ENCODE results near the gene LIPK.
"Not testable (repeated sequence)": the region's sequence is repeated elsewhere in the genome, so short reads cannot be mapped to it uniquely, and the experiment has no call there.

DNA sequence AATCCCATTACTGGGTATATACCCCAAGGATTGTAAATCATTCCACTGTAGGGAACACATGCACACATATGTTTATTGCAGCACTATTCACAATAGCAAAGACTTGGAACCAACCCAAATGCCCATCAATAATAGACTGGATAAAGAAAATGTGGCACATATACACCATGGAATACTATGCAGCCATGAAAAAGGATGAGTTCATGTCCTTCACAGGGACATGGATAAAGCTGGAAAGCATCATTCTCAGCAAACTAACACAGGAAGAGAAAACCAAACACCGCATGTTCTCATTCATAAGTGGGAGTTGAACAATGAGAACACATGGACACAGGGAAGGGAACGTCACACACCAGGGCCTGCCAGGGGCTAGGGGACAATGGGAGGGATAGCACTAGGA lies 42.9 kb upstream of the LIPK start:
- TF ChIP-seq, protein P1, sequence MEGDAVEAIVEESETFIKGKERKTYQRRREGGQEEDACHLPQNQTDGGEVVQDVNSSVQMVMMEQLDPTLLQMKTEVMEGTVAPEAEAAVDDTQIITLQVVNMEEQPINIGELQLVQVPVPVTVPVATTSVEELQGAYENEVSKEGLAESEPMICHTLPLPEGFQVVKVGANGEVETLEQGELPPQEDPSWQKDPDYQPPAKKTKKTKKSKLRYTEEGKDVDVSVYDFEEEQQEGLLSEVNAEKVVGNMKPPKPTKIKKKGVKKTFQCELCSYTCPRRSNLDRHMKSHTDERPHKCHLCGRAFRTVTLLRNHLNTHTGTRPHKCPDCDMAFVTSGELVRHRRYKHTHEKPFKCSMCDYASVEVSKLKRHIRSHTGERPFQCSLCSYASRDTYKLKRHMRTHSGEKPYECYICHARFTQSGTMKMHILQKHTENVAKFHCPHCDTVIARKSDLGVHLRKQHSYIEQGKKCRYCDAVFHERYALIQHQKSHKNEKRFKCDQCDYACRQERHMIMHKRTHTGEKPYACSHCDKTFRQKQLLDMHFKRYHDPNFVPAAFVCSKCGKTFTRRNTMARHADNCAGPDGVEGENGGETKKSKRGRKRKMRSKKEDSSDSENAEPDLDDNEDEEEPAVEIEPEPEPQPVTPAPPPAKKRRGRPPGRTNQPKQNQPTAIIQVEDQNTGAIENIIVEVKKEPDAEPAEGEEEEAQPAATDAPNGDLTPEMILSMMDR (IDR thresholded peaks at IDR 0.05; ENCODE audit: low read depth, low read length), result not testable (repeated sequence)
- not testable (repeated sequence) for TF ChIP-seq POLR2A (IDR thresholded peaks at IDR 0.05; ENCODE audit: extremely low read depth, insufficient read length); MYC (IDR thresholded peaks at IDR 0.05; ENCODE audit: low read depth, low read length)

Data from NB4 (cell line).